Right renal cortex interstitium (tissue), 3 donors: ENCODE measurements around the gene AKIRIN1. TPM values are rescaled to one million over a fixed set of nuclear protein-coding genes. Genes with fewer than 3 reads are reported as not detected.
"Not testable (repeated sequence)": the region's sequence is repeated elsewhere in the genome, so short reads cannot be mapped to it uniquely, and the experiment has no call there.

Experiments
- DNase-seq, 3 donors: peaks; one replicate each; pipeline ENCODE4 v3.0.0-alpha.2; 2013; ENCODE audit warnings: low read depth in 3 of 3, low spot score in 2 of 3
- polyA plus RNA-seq, 3 donors: library from polyadenylated mRNA; unstranded; fragments of 120-200 nt; gene quantifications; one replicate each; pipeline ENCODE4 v1.2.1, GENCODE V29; 2013; ENCODE audit not compliant: insufficient read length in 3 of 3

The AKIRIN1 gene, protein sequence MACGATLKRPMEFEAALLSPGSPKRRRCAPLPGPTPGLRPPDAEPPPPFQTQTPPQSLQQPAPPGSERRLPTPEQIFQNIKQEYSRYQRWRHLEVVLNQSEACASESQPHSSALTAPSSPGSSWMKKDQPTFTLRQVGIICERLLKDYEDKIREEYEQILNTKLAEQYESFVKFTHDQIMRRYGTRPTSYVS
- polyA plus RNA-seq = 100 to 1,000 TPM; 116 to 125 (median 116) TPM

DNA sequence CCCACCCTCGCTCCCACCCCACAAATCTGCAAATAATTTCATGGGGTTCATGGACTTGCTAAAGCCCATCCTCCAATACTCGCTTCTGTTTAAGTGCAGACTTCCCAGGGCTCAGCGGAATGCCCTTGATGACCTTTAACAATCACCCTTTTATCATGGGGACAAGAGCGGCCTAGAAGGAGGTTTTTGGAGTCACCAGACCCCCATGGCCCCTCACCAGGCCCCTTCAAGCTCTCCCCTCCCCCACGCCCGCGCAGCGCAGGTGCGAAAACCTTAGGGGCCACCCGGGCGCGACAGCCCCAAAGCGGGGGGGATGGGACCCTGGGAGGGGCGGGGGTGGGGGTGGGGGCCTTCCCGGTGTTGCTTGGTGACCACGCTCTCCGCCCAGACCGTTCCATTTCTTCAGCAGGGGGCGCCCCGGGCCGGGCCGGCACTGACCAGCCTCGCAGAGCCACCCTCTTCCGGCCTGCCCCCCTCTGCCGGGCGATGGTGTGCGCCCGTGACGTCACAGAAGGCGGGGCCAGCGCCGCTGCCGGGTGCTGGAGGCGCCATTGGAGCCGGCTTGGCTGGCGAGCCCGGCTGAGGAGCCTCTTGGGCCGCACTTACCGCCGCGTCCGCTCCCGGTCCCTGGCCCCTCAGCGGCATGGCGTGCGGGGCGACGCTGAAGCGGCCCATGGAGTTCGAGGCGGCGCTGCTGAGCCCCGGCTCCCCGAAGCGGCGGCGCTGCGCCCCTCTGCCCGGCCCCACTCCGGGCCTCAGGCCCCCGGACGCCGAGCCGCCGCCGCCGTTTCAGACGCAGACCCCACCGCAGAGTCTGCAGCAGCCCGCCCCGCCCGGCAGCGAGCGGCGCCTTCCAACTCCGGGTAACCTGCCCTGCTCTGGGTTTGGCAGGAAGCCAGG is at the start of gene AKIRIN1:
Gene AKIRIN1, plus strand, starts transcription at position 539 of the 900 bp plus-strand sequence. Its CDS starts 105 bp downstream, at position 644.
- DNase-seq = peak; percentile 77 to 89 (median 82)

DNA sequence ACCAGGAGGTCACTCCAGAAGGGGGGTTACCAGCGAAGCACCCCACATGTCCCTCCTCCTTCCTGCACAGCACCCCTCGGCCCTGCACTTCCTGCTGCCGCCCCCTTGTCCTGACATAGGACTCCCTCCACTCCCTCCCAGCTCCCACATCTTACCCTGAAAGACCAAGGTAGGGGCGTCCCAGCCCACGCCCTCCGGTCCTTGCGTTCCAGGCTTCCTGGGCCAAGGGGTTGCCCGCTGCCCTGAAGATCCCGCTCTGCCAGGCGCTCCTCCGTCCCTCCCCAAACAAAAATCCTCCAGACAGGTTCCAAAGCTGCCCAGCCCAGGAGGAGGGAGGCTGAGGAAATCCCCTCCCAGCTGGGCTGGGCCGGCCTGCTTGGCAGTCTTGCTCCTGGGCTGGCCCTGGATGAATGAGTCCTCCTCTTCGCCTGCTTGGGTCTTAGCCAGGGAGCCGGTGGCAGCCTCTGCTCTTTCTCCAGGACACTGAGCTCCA is 49.5 kb upstream of the AKIRIN1 start, which contains the start of gene RHBDL2:
Gene RHBDL2, minus strand, starts transcription at position 304 of the 493 bp plus-strand sequence. CDS start 22,618 bp downstream, outside the sequence.
- DNase-seq = no peak

DNA sequence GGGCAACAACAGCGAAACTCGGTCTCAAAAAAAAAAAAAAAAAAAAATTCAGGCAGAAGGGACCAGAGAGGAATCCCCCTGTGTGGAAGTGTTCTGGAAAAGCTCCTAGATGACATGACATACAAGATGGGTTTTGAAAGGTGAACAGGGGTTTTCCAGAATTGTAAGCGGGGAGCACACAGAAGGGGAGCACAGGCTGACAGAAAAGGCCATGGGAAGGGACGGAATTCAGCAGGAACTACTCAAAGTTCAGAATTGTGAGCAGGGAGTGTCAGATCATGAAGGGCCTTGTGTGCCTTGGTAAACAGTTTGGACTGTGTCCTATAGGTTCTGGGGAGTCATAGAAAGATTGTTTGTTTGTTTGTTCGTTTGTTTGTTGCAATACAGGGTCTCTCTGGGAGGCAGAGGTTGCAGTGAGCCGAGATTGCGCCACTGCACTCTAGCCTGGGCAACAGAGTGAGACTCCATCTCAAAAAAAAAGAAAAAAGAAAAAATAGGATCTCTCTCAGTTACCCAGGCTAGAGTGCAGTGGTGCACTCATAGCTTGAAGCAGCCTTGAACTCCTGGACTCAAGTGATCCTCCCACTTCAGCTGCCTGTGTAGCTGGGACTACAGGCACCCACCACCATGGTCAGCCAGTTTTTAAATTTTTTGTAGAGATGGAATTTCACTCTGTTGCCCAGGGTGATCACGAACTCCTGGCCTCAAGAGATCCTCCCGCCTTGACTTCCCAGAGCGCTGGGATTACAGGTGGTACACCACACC is 48.2 kb upstream of the AKIRIN1 start:
- no peak for DNase-seq

DNA sequence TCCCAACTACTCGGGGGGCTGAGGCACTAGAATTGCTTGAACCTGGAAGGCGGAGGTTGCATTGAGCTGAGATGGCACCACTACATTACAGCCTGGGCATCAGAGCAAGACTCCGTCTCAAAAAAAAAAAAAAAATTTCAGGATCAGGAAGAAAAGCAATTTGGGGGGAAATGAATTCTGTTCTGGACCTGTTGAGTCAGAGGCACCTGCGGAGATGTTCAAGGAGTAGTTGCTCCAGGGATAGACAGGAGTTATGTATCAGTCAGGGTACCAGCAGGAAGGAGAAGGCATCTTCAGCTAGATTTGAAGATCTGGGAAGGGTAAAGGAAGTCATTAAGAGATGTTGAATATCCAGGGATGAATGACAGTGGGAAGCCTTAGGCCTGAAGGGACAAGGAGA is 46.5 kb upstream of the AKIRIN1 start:
- DNase-seq = no peak

DNA sequence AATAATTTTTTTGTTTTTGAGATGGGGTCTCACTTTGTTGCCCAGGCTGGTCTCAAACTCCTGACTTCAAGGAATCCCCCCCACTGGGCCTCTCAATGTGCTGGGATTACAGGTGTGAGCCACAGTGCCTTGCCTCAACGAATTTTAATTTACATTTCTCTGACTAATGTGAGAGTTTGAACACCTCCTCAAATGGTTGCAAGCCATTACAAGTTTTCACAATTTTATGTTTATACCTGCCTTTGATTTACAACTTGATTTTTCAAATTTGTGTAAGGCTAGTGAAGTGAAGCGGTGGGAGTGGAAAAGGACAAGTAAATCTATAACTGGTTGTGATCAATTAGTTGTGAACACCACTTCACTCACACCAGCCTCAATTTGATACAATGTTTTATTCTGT is 40.5 kb upstream of the AKIRIN1 start:
- DNase-seq = no peak

DNA sequence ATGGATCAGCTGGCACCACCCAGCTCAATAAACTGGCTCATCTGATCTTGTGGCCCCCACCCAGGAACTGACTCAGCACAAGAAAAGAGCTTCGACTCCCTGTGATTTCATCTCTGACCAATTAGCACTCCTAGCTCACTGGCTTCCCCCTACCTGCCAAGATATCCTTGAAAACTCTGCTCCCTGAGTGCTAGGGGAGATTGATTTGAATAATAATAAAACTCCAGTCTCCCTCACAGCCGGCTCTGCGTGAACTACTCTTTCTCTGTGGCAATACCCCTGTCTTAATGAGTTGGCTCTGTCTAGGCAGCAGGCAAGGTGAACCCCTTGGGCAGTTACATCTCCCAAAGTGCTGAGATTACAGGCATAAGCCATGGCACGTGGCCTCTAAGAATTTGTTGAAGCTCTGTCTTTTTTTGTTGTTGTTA is 37.6 kb upstream of the AKIRIN1 start:
- DNase-seq = no peak

DNA sequence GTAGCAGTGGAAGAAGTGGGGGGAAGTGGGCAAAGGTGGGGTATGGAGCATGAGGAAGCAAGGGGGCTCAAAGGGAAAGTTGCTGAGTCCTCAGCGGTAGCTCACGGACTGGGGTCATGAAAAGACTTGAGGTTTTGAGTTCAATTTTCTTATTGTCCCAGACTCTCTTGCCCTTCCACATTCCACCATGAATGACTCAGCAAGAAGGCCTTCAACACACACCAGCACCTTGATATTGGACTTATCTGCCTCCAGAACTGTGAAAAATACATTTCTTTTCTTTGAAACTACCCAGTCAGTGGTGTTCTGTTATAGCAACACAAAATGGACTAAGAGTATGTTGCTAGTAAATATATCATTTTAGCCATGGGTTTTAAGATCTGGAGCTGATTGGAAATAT is 32.1 kb upstream of the AKIRIN1 start:
- DNase-seq = no peak

DNA sequence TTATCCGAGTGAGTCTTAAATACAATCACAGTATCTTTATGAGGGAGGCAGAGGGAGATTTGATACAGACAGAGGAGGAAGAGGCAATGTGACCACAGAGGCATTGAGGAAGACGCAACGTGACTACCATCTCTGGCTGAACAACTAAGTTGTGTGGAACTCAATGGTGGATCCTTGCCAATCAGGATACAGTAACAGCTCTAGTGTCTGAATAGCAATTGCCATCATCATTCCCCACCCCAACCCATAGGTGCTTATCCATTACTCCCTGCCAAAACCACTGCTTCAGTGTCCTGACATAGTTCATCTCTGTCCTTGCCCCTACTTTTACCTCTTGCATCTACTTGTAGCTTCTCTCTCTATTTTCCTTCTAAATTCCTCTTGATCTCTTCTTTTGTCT is 29.0 kb upstream of the AKIRIN1 start:
- no peak for DNase-seq

DNA sequence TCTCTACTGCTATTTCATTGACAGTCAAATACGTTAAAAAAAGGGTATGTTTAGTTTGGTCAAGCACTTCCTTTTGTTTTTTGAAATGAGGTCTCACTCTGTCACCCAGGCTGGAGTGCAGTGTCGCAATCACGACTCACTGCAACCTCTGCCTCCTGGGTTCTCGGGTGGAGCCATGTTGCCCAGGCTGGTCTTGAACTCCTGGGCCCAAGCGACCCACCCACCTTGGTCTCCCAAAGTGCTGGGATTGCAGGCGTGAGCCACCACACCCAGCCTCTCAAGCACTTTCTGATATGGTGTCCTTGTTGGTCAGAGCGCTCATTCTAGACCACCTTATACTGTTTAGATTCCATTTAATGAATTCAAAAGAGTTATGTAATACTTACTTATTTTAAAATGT is 28.5 kb upstream of the AKIRIN1 start:
- no peak for DNase-seq

DNA sequence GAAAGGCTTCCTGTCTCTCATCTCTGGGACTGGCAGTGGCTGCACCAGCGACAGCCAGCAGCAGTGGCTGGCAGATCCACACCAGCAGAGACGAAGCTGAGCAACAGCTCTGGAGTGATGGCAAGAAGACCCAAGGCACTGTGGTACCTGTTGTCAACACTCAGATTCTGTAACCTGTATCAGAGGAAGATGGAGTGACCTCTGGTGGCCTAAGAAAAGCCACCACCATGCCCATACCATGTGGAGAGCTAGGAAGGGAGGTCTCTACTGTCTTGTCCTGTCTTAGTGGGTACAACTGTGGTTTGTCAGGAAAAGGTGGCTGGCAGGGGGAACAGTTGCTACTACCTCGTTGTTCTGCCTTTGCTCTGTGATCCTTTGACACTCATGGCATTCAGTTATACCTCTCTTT is 26.9 kb upstream of the AKIRIN1 start:
- no peak for DNase-seq

DNA sequence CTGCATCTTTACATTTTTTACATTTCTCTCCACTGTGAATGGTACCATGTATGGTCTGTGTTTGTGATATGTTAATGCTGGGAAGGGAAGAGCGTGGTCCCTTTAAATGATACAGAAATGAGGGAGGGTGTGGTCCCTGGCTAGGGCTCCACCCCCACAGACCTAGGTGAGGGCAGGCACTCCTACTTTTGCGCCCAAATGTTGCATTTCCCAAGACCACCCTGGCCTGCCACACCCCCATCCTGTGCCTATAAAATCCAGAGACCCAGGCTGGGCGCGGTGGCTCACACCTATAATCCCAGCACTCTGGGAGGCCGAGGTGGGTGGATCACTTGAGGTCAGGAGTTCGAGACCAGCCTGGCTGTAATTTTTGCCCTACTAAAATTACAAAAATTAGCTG is 17.9 kb upstream of the AKIRIN1 start:
- DNase-seq = not testable (repeated sequence)

DNA sequence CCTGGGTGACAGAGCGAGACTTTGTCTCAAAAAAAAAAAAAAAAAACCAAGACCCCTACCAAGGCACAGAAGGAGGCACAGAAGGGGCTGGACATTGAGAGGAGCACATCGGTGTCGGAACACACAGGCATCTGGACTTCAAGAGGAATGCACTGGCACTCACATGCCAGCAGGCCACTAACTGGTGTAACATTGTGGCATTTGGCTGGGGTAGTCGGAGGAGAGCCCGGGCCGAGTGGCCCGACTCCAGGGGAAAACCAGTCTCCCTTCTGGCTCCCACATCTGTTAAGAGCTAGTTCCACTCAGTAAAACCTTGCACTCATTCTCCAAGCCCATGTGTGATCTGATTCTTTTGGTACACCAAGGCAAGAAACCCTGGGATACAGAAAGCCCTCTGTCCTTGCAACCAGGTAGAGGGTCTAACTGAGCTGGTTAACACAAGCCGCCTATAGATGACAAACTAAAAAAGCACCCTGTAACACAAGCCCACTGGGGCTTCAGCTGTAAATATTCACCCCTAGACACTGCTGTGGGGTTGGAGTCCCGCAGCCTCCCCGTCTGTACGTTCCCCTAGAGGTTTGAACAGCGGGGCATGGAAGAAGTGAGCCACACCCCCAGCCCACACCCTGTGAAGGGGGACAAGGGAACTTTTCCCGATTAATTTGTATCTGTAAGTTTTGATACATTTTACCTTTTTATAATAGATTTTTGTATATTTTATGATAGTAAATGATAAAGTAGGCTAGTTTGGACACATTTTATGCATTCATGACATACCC is 17.2 kb upstream of the AKIRIN1 start:
- no peak for DNase-seq

DNA sequence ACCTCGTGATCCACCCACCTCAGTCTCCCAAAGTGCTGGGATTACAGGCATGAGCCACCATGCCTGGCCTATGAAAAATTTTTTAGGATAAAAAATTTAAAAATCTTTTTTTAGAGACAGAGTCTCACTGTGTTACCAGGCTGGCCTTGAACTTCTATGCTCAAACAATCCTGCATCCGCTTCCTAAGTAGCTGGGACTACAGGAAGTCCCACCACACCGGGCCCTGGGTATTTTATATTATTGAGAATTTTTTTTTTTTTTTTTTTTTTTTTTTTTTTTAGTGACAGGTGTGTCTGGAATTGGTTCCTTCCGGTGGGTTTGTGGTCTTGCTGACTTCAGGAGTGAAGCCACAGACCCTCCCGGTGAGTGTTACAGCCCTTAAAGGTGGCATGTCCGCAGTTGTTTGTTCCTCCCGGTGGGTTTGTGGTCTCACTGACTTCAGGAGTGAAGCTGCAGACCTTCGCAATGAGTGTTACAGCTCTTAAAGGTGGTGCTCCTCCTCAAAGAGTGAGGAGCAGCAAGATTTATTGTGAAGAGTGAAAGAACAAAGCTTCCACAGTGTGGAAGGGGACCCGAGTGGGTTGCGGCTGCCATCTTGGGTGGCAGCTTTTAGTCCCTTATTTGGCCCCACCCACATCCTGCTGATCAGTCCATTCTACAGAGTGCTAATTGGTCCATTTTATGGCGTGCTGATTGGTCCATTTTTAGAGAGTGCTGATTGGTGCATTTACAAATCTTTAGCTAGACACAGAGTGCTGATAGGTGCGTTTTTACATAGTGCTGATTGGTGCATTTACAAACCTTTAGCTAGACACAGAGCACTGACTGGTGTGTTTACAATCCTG is 13.5 kb upstream of the AKIRIN1 start:
- not testable (repeated sequence) for DNase-seq

DNA sequence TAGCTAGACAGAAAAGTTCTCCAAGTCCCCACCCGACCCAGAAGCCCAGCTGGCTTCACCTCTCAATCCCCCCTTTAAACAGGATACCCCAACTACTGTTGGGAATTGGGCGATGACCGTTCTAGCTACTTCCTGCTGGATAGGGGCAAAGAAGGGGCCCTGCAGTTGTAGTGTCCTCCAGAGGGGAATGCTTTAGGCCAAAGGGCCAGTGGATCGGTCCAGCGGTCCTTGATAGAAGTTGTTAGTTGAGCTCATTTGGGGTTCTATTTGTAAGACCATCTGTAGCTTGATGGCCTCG is 12.9 kb upstream of the AKIRIN1 start:
- DNase-seq = not testable (repeated sequence)

DNA sequence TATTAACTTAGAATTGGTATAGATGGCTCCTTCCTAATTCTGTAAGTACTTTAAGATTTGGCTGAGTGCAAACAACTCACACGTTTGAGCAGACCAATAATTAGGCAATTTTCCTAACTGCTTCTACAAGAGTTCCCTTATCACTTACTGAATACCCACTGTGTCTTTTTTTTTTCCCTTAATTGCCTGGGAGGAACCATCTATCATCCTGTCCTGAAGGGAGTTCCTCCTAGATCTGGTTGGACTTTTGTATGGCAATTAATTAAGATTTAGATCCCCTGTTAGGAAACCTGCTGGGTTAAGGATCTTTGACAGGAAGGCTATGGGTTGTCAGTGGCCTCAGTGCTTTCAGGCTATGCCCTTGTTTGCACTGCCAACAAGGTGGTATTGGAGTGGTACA is 11.7 kb upstream of the AKIRIN1 start:
- not testable (repeated sequence) for DNase-seq

DNA sequence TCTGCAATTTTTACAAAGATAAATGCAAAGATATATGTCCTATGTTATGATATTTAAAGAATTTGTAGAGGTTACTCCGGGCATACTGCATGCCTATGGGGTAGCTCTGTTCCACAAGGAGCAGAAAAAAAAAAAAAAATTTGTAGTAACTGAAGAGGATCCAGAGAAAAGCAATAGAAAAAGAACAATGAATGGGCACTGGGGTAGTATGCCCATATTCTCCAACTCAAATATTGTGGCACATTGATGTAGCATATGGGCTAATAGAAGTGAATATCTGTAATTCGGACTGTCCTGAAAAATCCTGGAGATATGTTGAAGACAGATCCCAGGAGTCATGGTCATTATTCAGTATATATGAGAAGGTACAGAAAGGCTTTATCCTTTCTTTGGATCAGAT is 1.1 kb upstream of the AKIRIN1 start:
- no peak for DNase-seq

DNA sequence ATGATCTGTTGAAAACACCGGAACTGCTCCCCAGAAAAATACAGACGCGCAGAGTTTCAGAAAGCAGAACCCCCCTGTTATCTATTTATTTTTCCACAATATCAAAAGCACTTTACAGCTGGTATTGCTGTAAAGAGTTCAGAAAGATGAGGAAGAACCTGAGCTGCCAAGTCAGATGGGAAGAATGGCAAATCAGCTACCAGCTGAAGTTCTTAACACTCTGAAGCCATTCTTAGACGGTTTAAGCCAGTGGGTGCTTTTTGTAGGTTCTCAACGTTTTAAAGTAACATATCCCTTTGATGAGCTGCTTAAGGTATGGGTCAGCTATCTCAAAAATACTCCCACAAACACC is 714 bp upstream of the AKIRIN1 start:
- DNase-seq = no peak

DNA sequence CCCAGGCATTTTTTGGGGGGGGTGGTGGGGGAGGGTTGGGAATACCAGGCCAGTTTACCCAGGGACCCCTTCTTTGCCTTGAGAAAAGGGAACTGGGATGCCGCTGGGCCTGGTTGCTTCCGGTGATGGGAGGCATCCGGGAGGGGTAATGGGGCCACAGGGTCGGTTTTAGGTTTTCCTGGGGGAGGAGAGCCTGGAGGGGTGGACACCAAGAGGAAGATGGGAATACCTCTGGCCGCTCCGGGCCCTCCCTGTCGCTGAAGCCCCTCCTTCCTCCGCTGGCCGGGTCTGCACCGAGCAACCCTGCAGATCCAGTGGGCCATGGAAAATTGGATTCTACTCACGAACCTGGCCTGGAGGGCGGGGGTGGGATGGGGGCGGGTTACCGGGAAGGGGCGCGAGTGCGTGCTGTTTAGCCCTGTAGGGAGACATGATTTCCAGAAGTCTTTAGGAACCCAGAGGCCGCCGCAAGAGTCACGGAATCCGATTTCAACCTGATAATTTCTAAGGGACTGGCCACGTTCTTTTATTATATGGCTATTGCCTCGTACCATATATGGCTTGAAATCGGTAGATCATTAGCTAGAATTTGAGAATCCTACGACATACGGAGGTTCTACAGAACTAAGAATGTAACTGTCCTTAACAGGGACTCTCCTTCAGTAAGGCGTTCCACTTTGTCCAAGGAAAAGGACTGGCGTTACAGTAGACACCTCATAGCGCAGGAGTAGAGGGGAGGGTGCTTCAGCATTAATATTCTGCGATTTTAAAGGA is 749 bp downstream of the AKIRIN1 start:
- peak in 2 of 3 donors; percentile 41 to 43 for DNase-seq
